PFSK-1 (cell line): ENCODE results near the gene KCNMA1.

Experiments
- FOXP2 ChIP-seq: optimal IDR thresholded peaks from 2 replicates; pipeline ENCODE3; 2011; ENCODE audit warnings: borderline replicate concordance, control low read depth, inconsistent platforms; ENCODE audit not compliant: insufficient read depth; ENCODE audit errors: extremely low read length, extremely low read depth
- POLR2AphosphoS5 ChIP-seq: IDR thresholded peaks from 2 replicates; pipeline ENCODE4 v1.6.1; 2012; ENCODE audit warnings: low read depth, mild to moderate bottlenecking, control low read depth, low read length, moderate library complexity
- REST ChIP-seq, 2 experiments: IDR thresholded peaks; 2 replicates each; pipeline versions ENCODE4 v1.6.1 to v1.8.0; 2011 to 2012; ENCODE audit warnings: low read depth in 2 of 2, low read length in 2 of 2, control low read depth in 1 of 2, inconsistent platforms in 1 of 2, mild to moderate bottlenecking in 1 of 2, moderate library complexity in 1 of 2; ENCODE audit not compliant: insufficient read depth in 1 of 2
- SIN3A ChIP-seq: IDR thresholded peaks from 2 replicates; pipeline ENCODE4 v1.6.1; 2012; ENCODE audit warnings: mild to moderate bottlenecking, low read length, moderate library complexity, borderline replicate concordance; ENCODE audit not compliant: insufficient read depth
- TAF1 ChIP-seq: IDR thresholded peaks from 2 replicates; pipeline ENCODE4 v1.6.1; 2012; ENCODE audit warnings: low read length, control low read depth, borderline replicate concordance; ENCODE audit not compliant: insufficient read depth

KCNMA1 gene

GRCh38 chr10:77289027-77289501 lies 348.5 kb downstream of the KCNMA1 start:
- TF ChIP-seq TAF1 (no peak), POLR2AphosphoS5 (peak; percentile 39; the same call in 1 of the 2 replicates), FOXP2 (no peak), SIN3A (no peak), REST (IDR thresholded peaks at IDR 0.05; ENCODE audit: insufficient read depth in 1 of 2, low read depth in 2 of 2, low read length in 2 of 2) (no peak; a peak in 1 of 4 replicates)

- no peak for TF ChIP-seq SIN3A
- no peak for TF ChIP-seq POLR2AphosphoS5
- TF ChIP-seq FOXP2: no peak
- TF ChIP-seq TAF1: no peak
- no peak for TF ChIP-seq REST (IDR thresholded peaks at IDR 0.05; ENCODE audit: insufficient read depth in 1 of 2, low read depth in 2 of 2, low read length in 2 of 2)
These were observed 349.9 kb downstream of the KCNMA1 start for GRCh38 chr10:77287647-77288120.

GRCh38 chr10:77286531-77287508 lies 350.8 kb downstream of the KCNMA1 start:
- TF ChIP-seq TAF1 (no peak), FOXP2 (no peak), SIN3A (peak; percentile 91), REST (IDR thresholded peaks at IDR 0.05; ENCODE audit: insufficient read depth in 1 of 2, low read depth in 2 of 2, low read length in 2 of 2) (0 out of 4 replicates have a peak, but pooled peaks of 1 of the 2 experiments have one; percentile 7), POLR2AphosphoS5 (peak; percentile 96)

GRCh38 chr10:77285529-77286182 lies 352.0 kb downstream of the KCNMA1 start:
- TF ChIP-seq FOXP2: no peak
- TF ChIP-seq POLR2AphosphoS5: no peak
- TF ChIP-seq SIN3A: no peak
- no peak for TF ChIP-seq TAF1
- no peak for TF ChIP-seq REST (IDR thresholded peaks at IDR 0.05; ENCODE audit: insufficient read depth in 1 of 2, low read depth in 2 of 2, low read length in 2 of 2)
